H9 (cell line): ENCODE data around the gene PDXK. TPM values are rescaled to one million over a fixed set of nuclear protein-coding genes. Genes with fewer than 3 reads are reported as not detected.

Experiments used
- DNase-seq: peaks from one replicate; pipeline ENCODE4 v3.0.0-alpha.2; 2017
- H2AFZ ChIP-seq: one replicate; pipeline ENCODE4 v1.6.1; 2013; ENCODE audit warnings: mild to moderate bottlenecking, low read length, control low read depth, moderate library complexity
- H2AK5ac ChIP-seq: 2 replicates; pipeline ENCODE4 v1.6.1; 2013; ENCODE audit warnings: low read length, control low read depth, mixed read lengths; ENCODE audit not compliant: insufficient read length
- H2BK120ac ChIP-seq: one replicate; pipeline ENCODE4 v1.6.1; 2013; ENCODE audit warnings: low read depth, mild to moderate bottlenecking, low read length, control low read depth, inconsistent platforms; ENCODE audit not compliant: poor library complexity, severe bottlenecking
- H2BK12ac ChIP-seq: 2 replicates; pipeline ENCODE4 v1.6.1; 2013; ENCODE audit warnings: low read length, control low read depth, mixed read lengths, low read depth; ENCODE audit not compliant: insufficient read length
- H2BK15ac ChIP-seq: 2 replicates; pipeline ENCODE4 v1.6.1; 2013; ENCODE audit warnings: low read depth, low read length, control low read depth
- H2BK20ac ChIP-seq: one replicate; pipeline ENCODE4 v1.6.1; 2013; ENCODE audit warnings: low read depth, mild to moderate bottlenecking, low read length, control low read depth, inconsistent platforms; ENCODE audit not compliant: poor library complexity, severe bottlenecking
- H2BK5ac ChIP-seq: 2 replicates; pipeline ENCODE4 v1.6.1; 2013; ENCODE audit warnings: low read length, control low read depth, mixed read lengths; ENCODE audit not compliant: insufficient read length
- H3K14ac ChIP-seq: 2 replicates; pipeline ENCODE4 v1.6.1; 2013; ENCODE audit warnings: low read length, control low read depth; ENCODE audit not compliant: insufficient read depth
- H3K18ac ChIP-seq: 2 replicates; pipeline ENCODE4 v1.6.1; 2013; ENCODE audit warnings: low read depth, mild to moderate bottlenecking, mixed read lengths, low read length, control low read depth; ENCODE audit not compliant: insufficient read length
- H3K23ac ChIP-seq: 2 replicates; pipeline ENCODE4 v1.6.1; 2013; ENCODE audit warnings: low read length, control low read depth, mixed read lengths, low read depth; ENCODE audit not compliant: insufficient read length
- H3K23me2 ChIP-seq: 2 replicates; pipeline ENCODE4 v1.6.1; 2013; ENCODE audit warnings: low read depth, mild to moderate bottlenecking, mixed read lengths, low read length, control low read depth; ENCODE audit not compliant: insufficient read length, poor library complexity, severe bottlenecking
- H3K27ac ChIP-seq: 2 replicates; pipeline ENCODE4 v1.5.1; 2013; ENCODE audit warnings: low read length, control low read depth, mixed read lengths, low read depth; ENCODE audit not compliant: insufficient read length
- H3K27me3 ChIP-seq: 2 replicates; pipeline ENCODE4 v1.6.1; 2013; ENCODE audit warnings: low read length, control low read depth, inconsistent platforms; ENCODE audit not compliant: insufficient read depth
- H3K4ac ChIP-seq: 2 replicates; pipeline ENCODE4 v1.6.1; 2013; ENCODE audit warnings: low read depth, mild to moderate bottlenecking, control low read depth, inconsistent platforms, low read length, moderate library complexity
- H3K4me1 ChIP-seq: 2 replicates; pipeline ENCODE4 v1.6.1; 2013; ENCODE audit warnings: low read length, control low read depth, inconsistent platforms; ENCODE audit not compliant: insufficient read depth
- H3K4me2 ChIP-seq: 2 replicates; pipeline ENCODE4 v1.6.1; 2013; ENCODE audit warnings: low read length, control low read depth, mixed read lengths; ENCODE audit not compliant: insufficient read length, insufficient read depth
- H3K56ac ChIP-seq: 2 replicates; pipeline ENCODE4 v1.6.1; 2013; ENCODE audit warnings: low read depth, mild to moderate bottlenecking, mixed read lengths, low read length, control low read depth; ENCODE audit not compliant: insufficient read length
- H3K79me1 ChIP-seq: 2 replicates; pipeline ENCODE4 v1.6.1; 2013; ENCODE audit warnings: low read depth, mild to moderate bottlenecking, moderate library complexity, low read length, control low read depth, inconsistent platforms; ENCODE audit not compliant: insufficient read depth, poor library complexity, severe bottlenecking
- H3K79me2 ChIP-seq: 2 replicates; pipeline ENCODE4 v1.6.1; 2013; ENCODE audit warnings: low read length, control low read depth, inconsistent platforms; ENCODE audit not compliant: insufficient read depth
- H3K9ac ChIP-seq: 2 replicates; pipeline ENCODE4 v1.6.1; 2013; ENCODE audit warnings: low read length, control low read depth, mixed read lengths; ENCODE audit not compliant: insufficient read length; ENCODE audit errors: extremely low read depth
- H3K9me3 ChIP-seq: one replicate; pipeline ENCODE4 v1.6.1; 2013; ENCODE audit warnings: low read depth, low read length, inconsistent platforms; ENCODE audit not compliant: control insufficient read depth
- H3T11ph ChIP-seq: one replicate; pipeline ENCODE4 v1.6.1; 2013; ENCODE audit warnings: mild to moderate bottlenecking, low read length, control low read depth, inconsistent platforms
- H4K20me1 ChIP-seq: one replicate; pipeline ENCODE4 v1.6.1; 2013; ENCODE audit not compliant: control insufficient read depth, insufficient read length, insufficient read depth
- H4K5ac ChIP-seq: 2 replicates; pipeline ENCODE4 v1.6.1; 2013; ENCODE audit warnings: low read depth, mild to moderate bottlenecking, mixed read lengths, low read length, control low read depth; ENCODE audit not compliant: insufficient read length
- H4K8ac ChIP-seq: replicated peaks from 2 replicates; pipeline ENCODE4 v1.6.1; 2013; ENCODE audit warnings: low read length, control low read depth, mixed read lengths, low read depth; ENCODE audit not compliant: insufficient read length
- H4K91ac ChIP-seq: 2 replicates; pipeline ENCODE4 v1.6.1; 2013; ENCODE audit warnings: low read depth, mild to moderate bottlenecking, moderate library complexity, mixed read lengths, low read length, control low read depth; ENCODE audit not compliant: insufficient read length
- H3K27ac Mint-ChIP-seq, 3 experiments: 2 replicates in 2 of 3; 3 replicates in 1 of 3; pipeline ENCODE4 v1.8.0; 2020 to 2021; ENCODE audit warnings: mixed read lengths in 3 of 3, mild to moderate bottlenecking in 1 of 3, moderate library complexity in 1 of 3
- H3K27me3 Mint-ChIP-seq: 2 replicates; pipeline ENCODE4 v1.8.0; 2021; ENCODE audit warnings: low read depth, mild to moderate bottlenecking, moderate library complexity, mixed read lengths
- H3K36me3 Mint-ChIP-seq, 3 experiments: 2 replicates in 2 of 3; 3 replicates in 1 of 3; pipeline ENCODE4 v1.8.0; 2020 to 2021; ENCODE audit warnings: low read depth in 3 of 3, mixed read lengths in 3 of 3; ENCODE audit not compliant: insufficient read depth in 1 of 3
- H3K4me1 Mint-ChIP-seq, 2 experiments: 2 replicates each; pipeline ENCODE4 v1.8.0; 2020; ENCODE audit warnings: mixed read lengths in 2 of 2
- H3K4me3 Mint-ChIP-seq, 2 experiments: 2 replicates in 1 of 2; 3 replicates in 1 of 2; pipeline ENCODE4 v1.8.0; 2020 to 2021; ENCODE audit warnings: mild to moderate bottlenecking in 2 of 2, mixed read lengths in 2 of 2, moderate library complexity in 1 of 2
- H3K9me3 Mint-ChIP-seq, 2 experiments: 2 replicates in 1 of 2; 3 replicates in 1 of 2; pipeline ENCODE4 v1.8.0; 2020; ENCODE audit warnings: mild to moderate bottlenecking in 2 of 2, mixed read lengths in 2 of 2, moderate library complexity in 1 of 2
- WGBS: extraction: QIAGEN DNeasy Blood & Tissue Kit; methylation state at CpG from one replicate; pipeline ENCODE4 v1.1.7; 2013; ENCODE audit warnings: missing lambda C conversion rate, low lambda C conversion rate, mixed read lengths; ENCODE audit not compliant: insufficient read length; ENCODE audit errors: extremely low coverage; 5-methylcytosine and 5-hydroxymethylcytosine counted together
- total RNA-seq: library from RNA; stranded (reverse); gene quantifications from 2 replicates; pipeline ENCODE4 v1.2.1, GENCODE V29; 2021
- TF ChIP-seq, protein P1 (sequence below): fragments of 200-600 bp; sonication (generic); conservative IDR thresholded peaks from 3 replicates; pipeline ENCODE4 v1.8.0; 2021; ENCODE audit warnings: antibody characterized with exemption, mild to moderate bottlenecking

PDXK gene
- total RNA-seq, 1 experiment from 2014 or later = 109 TPM

DNA sequence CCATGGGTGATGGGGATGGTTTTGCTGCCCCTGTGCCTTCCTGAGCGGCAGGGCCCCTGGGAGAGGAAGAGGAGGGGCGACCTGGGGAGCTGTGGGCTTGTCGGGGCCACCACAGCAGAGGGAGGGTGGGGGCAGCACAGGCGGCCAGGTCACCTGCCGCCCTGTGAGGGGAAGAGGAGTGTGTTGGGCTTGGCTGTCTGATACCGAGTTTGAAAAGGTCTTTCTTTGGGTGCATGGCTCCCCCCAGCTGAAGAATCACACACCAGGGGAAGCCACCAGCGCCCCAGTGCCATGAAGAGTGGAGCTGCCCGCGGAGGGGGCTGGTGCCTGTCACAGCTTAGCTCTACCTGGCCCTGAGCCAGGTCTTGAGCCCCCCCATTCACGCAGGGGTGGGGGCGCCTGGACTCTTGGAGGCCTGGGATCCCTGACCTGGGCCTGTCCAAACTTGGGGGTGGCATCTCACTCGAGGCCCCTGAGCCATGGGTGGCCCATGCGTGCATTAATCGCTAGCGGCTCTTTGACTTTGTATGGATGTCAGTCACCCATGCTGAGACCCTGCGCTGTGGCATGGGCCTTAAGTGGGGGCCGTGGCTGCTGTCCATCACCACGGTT lies 30.8 kb downstream of the PDXK start:
- Histone ChIP-seq H3K79me2 (no peaks in the 10 kb centered on the region), H3K23ac (no peak overlapping the region), H3K14ac (no peak overlapping the region), H4K8ac (no peak overlapping the region), H4K5ac (no peak overlapping the region), H3K79me1 (no peaks in the 10 kb centered on the region), H2AK5ac (no peak overlapping the region), H2BK5ac (no peak overlapping the region), H3K27ac (no peak overlapping the region), H2BK120ac (no peak overlapping the region), H3K56ac (no peak overlapping the region), H2AFZ (no peak overlapping the region), H2BK20ac (no peak overlapping the region), H3K18ac (no peak overlapping the region), H4K20me1 (no peaks in the 10 kb centered on the region), H3T11ph (no peak overlapping the region), H3K27me3 (no peaks in the 10 kb centered on the region), H3K23me2 (no peaks in the 10 kb centered on the region), H2BK12ac (no peak overlapping the region), H4K91ac (no peak overlapping the region), H3K9ac (no peak overlapping the region), H3K9me3 (no peaks in the 10 kb centered on the region), H3K4ac (no peak overlapping the region), H3K4me2 (no peak overlapping the region), H2BK15ac (no peak overlapping the region), H3K4me1 (no peaks in the 10 kb centered on the region)
- Mint-ChIP-seq H3K4me3 (no peak overlapping the region; a peak in 1 of 5 replicates), H3K27ac (no peak overlapping the region; a peak in 1 of 7 replicates), H3K4me1 (no peaks in the 10 kb centered on the region), H3K9me3 (no peaks in the 10 kb centered on the region), H3K27me3 (no peaks in the 10 kb centered on the region), H3K36me3 (peaks cover 29 to 75% (median 51%) of the 10 kb centered on the region in 3 experiments)
- no CpG with 5 or more reads among the region's 18 CpGs for WGBS
- TF ChIP-seq, protein P1, sequence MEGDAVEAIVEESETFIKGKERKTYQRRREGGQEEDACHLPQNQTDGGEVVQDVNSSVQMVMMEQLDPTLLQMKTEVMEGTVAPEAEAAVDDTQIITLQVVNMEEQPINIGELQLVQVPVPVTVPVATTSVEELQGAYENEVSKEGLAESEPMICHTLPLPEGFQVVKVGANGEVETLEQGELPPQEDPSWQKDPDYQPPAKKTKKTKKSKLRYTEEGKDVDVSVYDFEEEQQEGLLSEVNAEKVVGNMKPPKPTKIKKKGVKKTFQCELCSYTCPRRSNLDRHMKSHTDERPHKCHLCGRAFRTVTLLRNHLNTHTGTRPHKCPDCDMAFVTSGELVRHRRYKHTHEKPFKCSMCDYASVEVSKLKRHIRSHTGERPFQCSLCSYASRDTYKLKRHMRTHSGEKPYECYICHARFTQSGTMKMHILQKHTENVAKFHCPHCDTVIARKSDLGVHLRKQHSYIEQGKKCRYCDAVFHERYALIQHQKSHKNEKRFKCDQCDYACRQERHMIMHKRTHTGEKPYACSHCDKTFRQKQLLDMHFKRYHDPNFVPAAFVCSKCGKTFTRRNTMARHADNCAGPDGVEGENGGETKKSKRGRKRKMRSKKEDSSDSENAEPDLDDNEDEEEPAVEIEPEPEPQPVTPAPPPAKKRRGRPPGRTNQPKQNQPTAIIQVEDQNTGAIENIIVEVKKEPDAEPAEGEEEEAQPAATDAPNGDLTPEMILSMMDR = no peak
- no peak for DNase-seq
